PFSK-1 (cell line): ENCODE measurements around the gene NOXA1.

ENCODE experiments used
- FOXP2 ChIP-seq: optimal IDR thresholded peaks from 2 replicates; pipeline ENCODE3; 2011; ENCODE audit warnings: borderline replicate concordance, control low read depth, inconsistent platforms; ENCODE audit not compliant: insufficient read depth; ENCODE audit errors: extremely low read length, extremely low read depth
- POLR2AphosphoS5 ChIP-seq: IDR thresholded peaks from 2 replicates; pipeline ENCODE4 v1.6.1; 2012; ENCODE audit warnings: low read depth, mild to moderate bottlenecking, control low read depth, low read length, moderate library complexity
- SIN3A ChIP-seq: IDR thresholded peaks from 2 replicates; pipeline ENCODE4 v1.6.1; 2012; ENCODE audit warnings: mild to moderate bottlenecking, low read length, moderate library complexity, borderline replicate concordance; ENCODE audit not compliant: insufficient read depth
- TAF1 ChIP-seq: IDR thresholded peaks from 2 replicates; pipeline ENCODE4 v1.6.1; 2012; ENCODE audit warnings: low read length, control low read depth, borderline replicate concordance; ENCODE audit not compliant: insufficient read depth
- TF ChIP-seq, protein P1 (sequence below), 2 experiments: IDR thresholded peaks; 2 replicates each; pipeline versions ENCODE4 v1.6.1 to v1.8.0; 2011 to 2012; ENCODE audit warnings: low read depth in 2 of 2, low read length in 2 of 2, control low read depth in 1 of 2, inconsistent platforms in 1 of 2, mild to moderate bottlenecking in 1 of 2, moderate library complexity in 1 of 2; ENCODE audit not compliant: insufficient read depth in 1 of 2

NOXA1 gene

DNA sequence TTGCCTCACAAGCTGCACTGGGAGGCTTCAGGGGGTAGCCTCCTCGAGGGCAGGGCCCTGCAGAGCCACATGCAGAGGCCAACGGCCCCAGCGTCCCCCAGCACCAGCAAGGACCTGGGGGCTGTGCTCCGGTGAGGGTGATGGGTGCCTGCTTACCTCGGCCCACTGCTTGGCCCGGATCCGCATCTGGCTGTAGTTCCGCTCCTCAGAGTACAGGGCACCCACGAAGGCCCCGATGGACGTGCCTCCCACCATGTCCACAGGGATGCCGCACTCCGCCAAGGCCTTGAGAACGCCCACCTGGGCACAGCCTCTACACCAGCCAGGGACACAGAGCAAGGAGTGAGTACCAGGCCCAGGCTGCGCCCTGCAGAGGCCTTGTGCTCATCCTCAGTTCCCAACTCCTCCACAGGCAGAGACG, 44.0 kb downstream of the NOXA1 start:
- TF ChIP-seq POLR2AphosphoS5 (no peak), TAF1 (no peak), SIN3A (no peak), FOXP2 (no peak)
- TF ChIP-seq, protein P1, sequence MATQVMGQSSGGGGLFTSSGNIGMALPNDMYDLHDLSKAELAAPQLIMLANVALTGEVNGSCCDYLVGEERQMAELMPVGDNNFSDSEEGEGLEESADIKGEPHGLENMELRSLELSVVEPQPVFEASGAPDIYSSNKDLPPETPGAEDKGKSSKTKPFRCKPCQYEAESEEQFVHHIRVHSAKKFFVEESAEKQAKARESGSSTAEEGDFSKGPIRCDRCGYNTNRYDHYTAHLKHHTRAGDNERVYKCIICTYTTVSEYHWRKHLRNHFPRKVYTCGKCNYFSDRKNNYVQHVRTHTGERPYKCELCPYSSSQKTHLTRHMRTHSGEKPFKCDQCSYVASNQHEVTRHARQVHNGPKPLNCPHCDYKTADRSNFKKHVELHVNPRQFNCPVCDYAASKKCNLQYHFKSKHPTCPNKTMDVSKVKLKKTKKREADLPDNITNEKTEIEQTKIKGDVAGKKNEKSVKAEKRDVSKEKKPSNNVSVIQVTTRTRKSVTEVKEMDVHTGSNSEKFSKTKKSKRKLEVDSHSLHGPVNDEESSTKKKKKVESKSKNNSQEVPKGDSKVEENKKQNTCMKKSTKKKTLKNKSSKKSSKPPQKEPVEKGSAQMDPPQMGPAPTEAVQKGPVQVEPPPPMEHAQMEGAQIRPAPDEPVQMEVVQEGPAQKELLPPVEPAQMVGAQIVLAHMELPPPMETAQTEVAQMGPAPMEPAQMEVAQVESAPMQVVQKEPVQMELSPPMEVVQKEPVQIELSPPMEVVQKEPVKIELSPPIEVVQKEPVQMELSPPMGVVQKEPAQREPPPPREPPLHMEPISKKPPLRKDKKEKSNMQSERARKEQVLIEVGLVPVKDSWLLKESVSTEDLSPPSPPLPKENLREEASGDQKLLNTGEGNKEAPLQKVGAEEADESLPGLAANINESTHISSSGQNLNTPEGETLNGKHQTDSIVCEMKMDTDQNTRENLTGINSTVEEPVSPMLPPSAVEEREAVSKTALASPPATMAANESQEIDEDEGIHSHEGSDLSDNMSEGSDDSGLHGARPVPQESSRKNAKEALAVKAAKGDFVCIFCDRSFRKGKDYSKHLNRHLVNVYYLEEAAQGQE (IDR thresholded peaks at IDR 0.05; ENCODE audit: insufficient read depth in 1 of 2, low read depth in 2 of 2, low read length in 2 of 2) = no peak

DNA sequence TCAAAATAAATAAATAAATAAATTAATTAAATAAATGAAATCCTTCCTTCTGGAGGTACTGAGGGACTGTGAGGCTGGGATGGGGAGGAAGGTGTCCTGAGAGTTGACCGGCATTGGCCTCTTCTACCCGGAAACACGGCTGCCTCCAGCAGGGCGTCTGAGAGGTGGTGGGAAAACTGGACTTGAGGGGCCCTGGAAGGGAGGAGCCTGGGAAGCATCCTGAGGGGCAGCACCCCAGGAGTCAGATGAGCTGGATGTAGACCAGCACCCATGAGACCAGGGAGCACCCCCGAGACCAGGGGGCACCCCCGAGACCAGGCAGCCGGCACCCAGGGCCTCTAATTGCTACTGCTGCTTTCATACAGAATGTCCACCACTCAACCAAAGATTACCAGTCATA, 44.7 kb downstream of the NOXA1 start:
- no peak for TF ChIP-seq TAF1
- TF ChIP-seq POLR2AphosphoS5 = no peak

DNA sequence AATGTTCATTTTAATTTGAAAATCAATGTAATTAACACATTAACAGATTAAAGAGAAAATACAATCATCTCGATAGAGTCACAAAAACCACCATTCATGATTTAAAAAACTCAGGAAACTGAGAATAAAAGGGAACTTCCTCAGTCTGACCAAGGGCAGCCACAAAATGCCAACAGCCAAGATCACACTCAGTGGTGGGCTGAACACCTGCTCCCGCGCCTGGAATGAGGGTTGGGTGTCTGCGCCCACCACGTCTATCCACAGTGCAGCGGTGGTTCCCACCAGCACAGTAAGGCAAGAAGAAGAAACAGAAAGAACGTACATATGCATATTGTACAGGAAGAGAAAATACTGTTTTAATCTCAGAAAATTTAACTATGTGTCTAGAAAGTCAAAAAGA, 47.6 kb downstream of the NOXA1 start:
- TF ChIP-seq TAF1 = no peak
- TF ChIP-seq SIN3A = no peak
- no peak for TF ChIP-seq FOXP2
- TF ChIP-seq, protein P1 (IDR thresholded peaks at IDR 0.05; ENCODE audit: insufficient read depth in 1 of 2, low read depth in 2 of 2, low read length in 2 of 2) = no peak
- no peak for TF ChIP-seq POLR2AphosphoS5

DNA sequence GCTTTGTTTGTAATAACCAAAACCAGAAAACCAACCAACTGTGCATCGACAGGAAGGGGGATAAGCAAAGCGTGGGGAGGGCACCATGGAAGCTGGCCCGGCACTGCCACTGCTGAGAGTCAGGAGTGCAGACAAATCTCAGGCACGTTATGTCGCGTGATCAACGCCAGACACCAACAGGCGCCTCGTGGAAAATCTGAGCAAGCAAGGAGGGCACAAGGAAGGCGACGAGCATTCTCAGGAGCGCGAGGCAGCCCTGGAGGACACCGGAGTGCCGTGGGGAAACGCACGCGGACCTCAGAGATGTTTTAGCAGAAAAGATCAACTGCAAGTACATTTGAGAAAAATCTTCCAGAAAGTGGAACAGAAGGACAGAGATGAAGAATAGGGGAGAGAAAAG, 51.1 kb downstream of the NOXA1 start:
- TF ChIP-seq TAF1 (no peak), SIN3A (no peak), POLR2AphosphoS5 (no peak), FOXP2 (no peak)
- TF ChIP-seq, protein P1 (IDR thresholded peaks at IDR 0.05; ENCODE audit: insufficient read depth in 1 of 2, low read depth in 2 of 2, low read length in 2 of 2) = no peak

DNA sequence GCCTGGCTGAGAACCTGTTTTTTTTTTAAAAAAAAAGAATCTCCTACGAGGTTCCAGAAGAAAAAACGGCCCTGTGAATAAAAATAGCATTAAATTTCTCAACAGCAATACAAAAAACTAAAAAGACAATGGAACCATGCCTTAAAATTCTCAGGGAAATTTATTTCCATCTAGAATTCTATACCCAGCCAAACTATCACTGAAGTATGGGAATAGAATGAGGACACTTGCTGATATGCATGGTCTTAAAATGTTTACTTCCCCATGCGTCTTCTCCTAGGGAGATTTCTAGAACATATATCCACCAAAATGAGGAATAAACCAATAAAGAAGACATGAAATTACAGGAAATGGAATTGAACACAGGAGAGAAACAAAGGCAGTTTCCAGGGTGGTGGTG, 52.5 kb downstream of the NOXA1 start:
- TF ChIP-seq POLR2AphosphoS5 (no peak), TAF1 (no peak), SIN3A (no peak), FOXP2 (no peak)
- TF ChIP-seq, protein P1 (IDR thresholded peaks at IDR 0.05; ENCODE audit: insufficient read depth in 1 of 2, low read depth in 2 of 2, low read length in 2 of 2) = no peak

DNA sequence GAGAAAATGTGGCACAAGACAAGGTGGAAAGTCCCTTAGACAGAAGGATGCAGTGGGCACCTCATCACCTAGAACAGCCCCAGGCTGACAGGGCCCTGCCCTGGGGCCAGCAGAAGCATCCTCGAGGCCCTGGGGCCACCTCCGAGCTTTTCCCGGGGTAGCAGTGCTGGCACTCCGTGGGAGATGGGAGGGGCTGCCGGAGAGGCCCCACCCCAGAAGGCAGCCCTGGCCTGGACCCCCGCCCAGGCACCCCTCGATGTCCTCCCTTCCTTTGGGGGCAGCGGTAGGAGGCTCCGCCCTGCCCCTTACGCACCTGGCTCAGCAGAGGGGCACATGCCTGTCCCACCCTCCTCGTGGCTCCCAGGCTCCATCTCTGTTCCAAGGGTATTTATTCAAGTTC, 53.7 kb downstream of the NOXA1 start:
- TF ChIP-seq, protein P1 (IDR thresholded peaks at IDR 0.05; ENCODE audit: insufficient read depth in 1 of 2, low read depth in 2 of 2, low read length in 2 of 2) = no peak
- no peak for TF ChIP-seq POLR2AphosphoS5
- TF ChIP-seq TAF1 = no peak
- no peak for TF ChIP-seq SIN3A
- no peak for TF ChIP-seq FOXP2
